H9 (cell line): ENCODE measurements around the gene ATP2B2. TPM values are rescaled to one million over a fixed set of nuclear protein-coding genes. Genes with fewer than 3 reads are reported as not detected.

Experiments
- DNase-seq: peaks from one replicate; pipeline ENCODE4 v3.0.0-alpha.2; 2017
- H2AFZ ChIP-seq: one replicate; pipeline ENCODE4 v1.6.1; 2013; ENCODE audit warnings: mild to moderate bottlenecking, low read length, control low read depth, moderate library complexity
- H2AK5ac ChIP-seq: 2 replicates; pipeline ENCODE4 v1.6.1; 2013; ENCODE audit warnings: low read length, control low read depth, mixed read lengths; ENCODE audit not compliant: insufficient read length
- H2BK120ac ChIP-seq: one replicate; pipeline ENCODE4 v1.6.1; 2013; ENCODE audit warnings: low read depth, mild to moderate bottlenecking, low read length, control low read depth, inconsistent platforms; ENCODE audit not compliant: poor library complexity, severe bottlenecking
- H2BK12ac ChIP-seq: 2 replicates; pipeline ENCODE4 v1.6.1; 2013; ENCODE audit warnings: low read length, control low read depth, mixed read lengths, low read depth; ENCODE audit not compliant: insufficient read length
- H2BK15ac ChIP-seq: 2 replicates; pipeline ENCODE4 v1.6.1; 2013; ENCODE audit warnings: low read depth, low read length, control low read depth
- H2BK20ac ChIP-seq: one replicate; pipeline ENCODE4 v1.6.1; 2013; ENCODE audit warnings: low read depth, mild to moderate bottlenecking, low read length, control low read depth, inconsistent platforms; ENCODE audit not compliant: poor library complexity, severe bottlenecking
- H2BK5ac ChIP-seq: 2 replicates; pipeline ENCODE4 v1.6.1; 2013; ENCODE audit warnings: low read length, control low read depth, mixed read lengths; ENCODE audit not compliant: insufficient read length
- H3K14ac ChIP-seq: 2 replicates; pipeline ENCODE4 v1.6.1; 2013; ENCODE audit warnings: low read length, control low read depth; ENCODE audit not compliant: insufficient read depth
- H3K18ac ChIP-seq: 2 replicates; pipeline ENCODE4 v1.6.1; 2013; ENCODE audit warnings: low read depth, mild to moderate bottlenecking, mixed read lengths, low read length, control low read depth; ENCODE audit not compliant: insufficient read length
- H3K23ac ChIP-seq: 2 replicates; pipeline ENCODE4 v1.6.1; 2013; ENCODE audit warnings: low read length, control low read depth, mixed read lengths, low read depth; ENCODE audit not compliant: insufficient read length
- H3K23me2 ChIP-seq: 2 replicates; pipeline ENCODE4 v1.6.1; 2013; ENCODE audit warnings: low read depth, mild to moderate bottlenecking, mixed read lengths, low read length, control low read depth; ENCODE audit not compliant: insufficient read length, poor library complexity, severe bottlenecking
- H3K27ac ChIP-seq: 2 replicates; pipeline ENCODE4 v1.5.1; 2013; ENCODE audit warnings: low read length, control low read depth, mixed read lengths, low read depth; ENCODE audit not compliant: insufficient read length
- H3K27me3 ChIP-seq: 2 replicates; pipeline ENCODE4 v1.6.1; 2013; ENCODE audit warnings: low read length, control low read depth, inconsistent platforms; ENCODE audit not compliant: insufficient read depth
- H3K4ac ChIP-seq: 2 replicates; pipeline ENCODE4 v1.6.1; 2013; ENCODE audit warnings: low read depth, mild to moderate bottlenecking, control low read depth, inconsistent platforms, low read length, moderate library complexity
- H3K4me1 ChIP-seq: 2 replicates; pipeline ENCODE4 v1.6.1; 2013; ENCODE audit warnings: low read length, control low read depth, inconsistent platforms; ENCODE audit not compliant: insufficient read depth
- H3K4me2 ChIP-seq: 2 replicates; pipeline ENCODE4 v1.6.1; 2013; ENCODE audit warnings: low read length, control low read depth, mixed read lengths; ENCODE audit not compliant: insufficient read length, insufficient read depth
- H3K56ac ChIP-seq: 2 replicates; pipeline ENCODE4 v1.6.1; 2013; ENCODE audit warnings: low read depth, mild to moderate bottlenecking, mixed read lengths, low read length, control low read depth; ENCODE audit not compliant: insufficient read length
- H3K79me1 ChIP-seq: 2 replicates; pipeline ENCODE4 v1.6.1; 2013; ENCODE audit warnings: low read depth, mild to moderate bottlenecking, moderate library complexity, low read length, control low read depth, inconsistent platforms; ENCODE audit not compliant: insufficient read depth, poor library complexity, severe bottlenecking
- H3K79me2 ChIP-seq: 2 replicates; pipeline ENCODE4 v1.6.1; 2013; ENCODE audit warnings: low read length, control low read depth, inconsistent platforms; ENCODE audit not compliant: insufficient read depth
- H3K9ac ChIP-seq: 2 replicates; pipeline ENCODE4 v1.6.1; 2013; ENCODE audit warnings: low read length, control low read depth, mixed read lengths; ENCODE audit not compliant: insufficient read length; ENCODE audit errors: extremely low read depth
- H3K9me3 ChIP-seq: one replicate; pipeline ENCODE4 v1.6.1; 2013; ENCODE audit warnings: low read depth, low read length, inconsistent platforms; ENCODE audit not compliant: control insufficient read depth
- H3T11ph ChIP-seq: one replicate; pipeline ENCODE4 v1.6.1; 2013; ENCODE audit warnings: mild to moderate bottlenecking, low read length, control low read depth, inconsistent platforms
- H4K20me1 ChIP-seq: one replicate; pipeline ENCODE4 v1.6.1; 2013; ENCODE audit not compliant: control insufficient read depth, insufficient read length, insufficient read depth
- H4K5ac ChIP-seq: 2 replicates; pipeline ENCODE4 v1.6.1; 2013; ENCODE audit warnings: low read depth, mild to moderate bottlenecking, mixed read lengths, low read length, control low read depth; ENCODE audit not compliant: insufficient read length
- H4K8ac ChIP-seq: replicated peaks from 2 replicates; pipeline ENCODE4 v1.6.1; 2013; ENCODE audit warnings: low read length, control low read depth, mixed read lengths, low read depth; ENCODE audit not compliant: insufficient read length
- H4K91ac ChIP-seq: 2 replicates; pipeline ENCODE4 v1.6.1; 2013; ENCODE audit warnings: low read depth, mild to moderate bottlenecking, moderate library complexity, mixed read lengths, low read length, control low read depth; ENCODE audit not compliant: insufficient read length
- H3K27ac Mint-ChIP-seq, 3 experiments: 2 replicates in 2 of 3; 3 replicates in 1 of 3; pipeline ENCODE4 v1.8.0; 2020 to 2021; ENCODE audit warnings: mixed read lengths in 3 of 3, mild to moderate bottlenecking in 1 of 3, moderate library complexity in 1 of 3
- H3K27me3 Mint-ChIP-seq: 2 replicates; pipeline ENCODE4 v1.8.0; 2021; ENCODE audit warnings: low read depth, mild to moderate bottlenecking, moderate library complexity, mixed read lengths
- H3K36me3 Mint-ChIP-seq, 3 experiments: 2 replicates in 2 of 3; 3 replicates in 1 of 3; pipeline ENCODE4 v1.8.0; 2020 to 2021; ENCODE audit warnings: low read depth in 3 of 3, mixed read lengths in 3 of 3; ENCODE audit not compliant: insufficient read depth in 1 of 3
- H3K4me1 Mint-ChIP-seq, 2 experiments: 2 replicates each; pipeline ENCODE4 v1.8.0; 2020; ENCODE audit warnings: mixed read lengths in 2 of 2
- H3K4me3 Mint-ChIP-seq, 2 experiments: 2 replicates in 1 of 2; 3 replicates in 1 of 2; pipeline ENCODE4 v1.8.0; 2020 to 2021; ENCODE audit warnings: mild to moderate bottlenecking in 2 of 2, mixed read lengths in 2 of 2, moderate library complexity in 1 of 2
- H3K9me3 Mint-ChIP-seq, 2 experiments: 2 replicates in 1 of 2; 3 replicates in 1 of 2; pipeline ENCODE4 v1.8.0; 2020; ENCODE audit warnings: mild to moderate bottlenecking in 2 of 2, mixed read lengths in 2 of 2, moderate library complexity in 1 of 2
- CTCF ChIP-seq: fragments of 200-600 bp; sonication (generic); conservative IDR thresholded peaks from 3 replicates; pipeline ENCODE4 v1.8.0; 2021; ENCODE audit warnings: antibody characterized with exemption, mild to moderate bottlenecking
- WGBS: extraction: QIAGEN DNeasy Blood & Tissue Kit; methylation state at CpG from one replicate; pipeline ENCODE4 v1.1.7; 2013; ENCODE audit warnings: missing lambda C conversion rate, low lambda C conversion rate, mixed read lengths; ENCODE audit not compliant: insufficient read length; ENCODE audit errors: extremely low coverage; 5-methylcytosine and 5-hydroxymethylcytosine counted together
- total RNA-seq: library from RNA; stranded (reverse); gene quantifications from 2 replicates; pipeline ENCODE4 v1.2.1, GENCODE V29; 2021

The ATP2B2 gene
- total RNA-seq, 1 experiment from 2014 or later: 0.33 TPM

DNA sequence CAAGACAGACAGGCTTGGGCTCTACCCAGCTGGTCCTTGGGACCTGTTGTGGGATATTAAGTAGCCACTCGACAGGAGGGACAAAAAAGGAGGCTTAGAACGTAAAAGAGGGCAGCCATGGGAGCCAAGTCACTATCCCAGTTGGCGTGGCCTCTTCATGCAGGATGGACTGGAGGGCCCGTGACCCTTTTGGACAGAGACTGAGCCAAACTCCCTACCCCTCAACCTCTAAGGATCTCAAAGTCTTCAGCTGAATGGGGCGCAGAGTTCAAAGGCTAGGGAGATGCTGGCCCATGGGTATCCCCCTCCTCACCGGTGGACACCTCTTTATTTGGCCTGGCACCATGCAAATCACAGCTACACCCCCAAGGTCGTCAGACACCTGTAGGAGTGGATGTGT, 126.6 kb downstream of the ATP2B2 start:
- no peak overlapping the region for H3K23ac ChIP-seq
- H4K5ac ChIP-seq: no peak overlapping the region
- H3K9me3 ChIP-seq: no peaks in the 10 kb centered on the region
- peaks cover 4% of the 10 kb centered on the region; the same call in 1 of the 2 replicates for H3K4me1 ChIP-seq
- H4K91ac ChIP-seq: no peak overlapping the region
- Mint-ChIP-seq H3K36me3 (no peaks in the 10 kb centered on the region), H3K9me3 (no peaks in the 10 kb centered on the region), H3K27me3 (no peaks in the 10 kb centered on the region; the same call in 1 of the 2 replicates), H3K4me1 (peaks cover 30 to 45% of the 10 kb centered on the region in 2 experiments), H3K27ac (no peak overlapping the region; a peak in 1 of 7 replicates), H3K4me3 (no peak overlapping the region)
- no peak overlapping the region for H3K4me2 ChIP-seq
- no peak overlapping the region for H4K8ac ChIP-seq
- no peaks in the 10 kb centered on the region for H4K20me1 ChIP-seq
- H3K4ac ChIP-seq: no peak overlapping the region
- no CpG with 5 or more reads among the region's 7 CpGs for WGBS
- no peak for DNase-seq
- no peak overlapping the region for H2BK5ac ChIP-seq
- no peaks in the 10 kb centered on the region for H3K79me1 ChIP-seq
- H3K23me2 ChIP-seq: no peaks in the 10 kb centered on the region
- no peak overlapping the region for H2BK15ac ChIP-seq
- no peak overlapping the region for H2BK120ac ChIP-seq
- no peak overlapping the region for H3K14ac ChIP-seq
- H3K18ac ChIP-seq: no peak overlapping the region
- H3K9ac ChIP-seq: no peak overlapping the region
- no peak overlapping the region for H2BK12ac ChIP-seq
- H2BK20ac ChIP-seq: no peak overlapping the region
- no peak overlapping the region for H3T11ph ChIP-seq
- no peak overlapping the region for H2AK5ac ChIP-seq
- no peak overlapping the region for H2AFZ ChIP-seq
- no peaks in the 10 kb centered on the region for H3K79me2 ChIP-seq
- H3K27ac ChIP-seq: no peak overlapping the region
- TF ChIP-seq CTCF: no peak
- no peak overlapping the region for H3K56ac ChIP-seq
- H3K27me3 ChIP-seq: no peaks in the 10 kb centered on the region
